ENCODE results near the gene TMEM33.

- TF ChIP-seq POLR2AphosphoS5 (IDR thresholded peaks at IDR 0.05) (no peak), CTCF (IDR thresholded peaks at IDR 0.05) (no peak), EP300 (IDR thresholded peaks at IDR 0.05) (no peak), POLR2A (IDR thresholded peaks at IDR 0.05) (no peak)
These were observed 48.0 kb upstream of the TMEM33 start for GRCh38 chr4:41887277-41887676.
